Neural crest cell (in vitro differentiated cells): ENCODE measurements around the gene APOBEC3H. TPM values are rescaled to one million over a fixed set of nuclear protein-coding genes. Genes with fewer than 3 reads are reported as not detected.

ENCODE experiments used
- DNase-seq: peaks from one replicate; pipeline ENCODE4 v3.0.0; 2021; ENCODE audit warnings: low read depth, mixed read lengths, low spot score
- H3K27ac Mint-ChIP-seq: one replicate; pipeline ENCODE4 v1.8.0; 2021; ENCODE audit warnings: mild to moderate bottlenecking, mixed read lengths; ENCODE audit not compliant: unreplicated experiment
- H3K27me3 Mint-ChIP-seq: 2 replicates; pipeline ENCODE4 v1.8.0; 2021; ENCODE audit warnings: low read depth, mild to moderate bottlenecking, mixed read lengths
- H3K36me3 Mint-ChIP-seq: 2 replicates; pipeline ENCODE4 v1.8.0; 2021; ENCODE audit warnings: low read depth, mild to moderate bottlenecking, mixed read lengths
- H3K4me1 Mint-ChIP-seq: 2 replicates; pipeline ENCODE4 v1.8.0; 2021; ENCODE audit warnings: mixed read lengths
- H3K4me3 Mint-ChIP-seq: one replicate; pipeline ENCODE4 v1.8.0; 2021; ENCODE audit warnings: mild to moderate bottlenecking, mixed read lengths
- H3K9me3 Mint-ChIP-seq: 2 replicates; pipeline ENCODE4 v1.8.0; 2021; ENCODE audit warnings: mixed read lengths
- total RNA-seq: library from RNA; stranded (reverse); gene quantifications from 2 replicates; pipeline ENCODE4 v1.2.1, GENCODE V29; 2021
- TF ChIP-seq, protein P1 (sequence below): fragments of 200-600 bp; sonication (generic); conservative IDR thresholded peaks from 2 replicates; pipeline ENCODE4 v1.5.0; 2021; ENCODE audit warnings: antibody characterized with exemption, mild to moderate bottlenecking

APOBEC3H gene
- total RNA-seq, 1 donor from 2014 or later, result not detected

DNA sequence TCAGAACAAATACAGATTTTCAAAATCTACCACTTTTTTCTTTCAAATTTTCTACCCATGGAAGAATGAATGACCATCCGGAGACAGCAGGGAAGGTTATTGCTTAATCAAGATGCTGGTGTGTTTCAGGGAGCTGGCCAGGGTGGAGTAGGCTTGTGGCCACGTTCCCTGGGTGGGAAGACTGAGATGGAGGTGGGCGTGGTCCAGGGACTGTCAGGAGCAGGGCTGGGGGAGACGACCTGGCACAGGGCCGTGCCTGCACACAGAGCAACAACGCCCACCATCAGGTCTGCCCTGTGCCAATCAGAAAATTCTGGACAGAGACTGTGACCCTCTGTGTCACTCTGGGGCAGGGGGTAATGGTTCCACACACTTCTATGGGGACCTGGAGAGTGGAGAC, 7.1 kb upstream of the APOBEC3H start:
- DNase-seq, result no peak
- TF ChIP-seq, protein P1, sequence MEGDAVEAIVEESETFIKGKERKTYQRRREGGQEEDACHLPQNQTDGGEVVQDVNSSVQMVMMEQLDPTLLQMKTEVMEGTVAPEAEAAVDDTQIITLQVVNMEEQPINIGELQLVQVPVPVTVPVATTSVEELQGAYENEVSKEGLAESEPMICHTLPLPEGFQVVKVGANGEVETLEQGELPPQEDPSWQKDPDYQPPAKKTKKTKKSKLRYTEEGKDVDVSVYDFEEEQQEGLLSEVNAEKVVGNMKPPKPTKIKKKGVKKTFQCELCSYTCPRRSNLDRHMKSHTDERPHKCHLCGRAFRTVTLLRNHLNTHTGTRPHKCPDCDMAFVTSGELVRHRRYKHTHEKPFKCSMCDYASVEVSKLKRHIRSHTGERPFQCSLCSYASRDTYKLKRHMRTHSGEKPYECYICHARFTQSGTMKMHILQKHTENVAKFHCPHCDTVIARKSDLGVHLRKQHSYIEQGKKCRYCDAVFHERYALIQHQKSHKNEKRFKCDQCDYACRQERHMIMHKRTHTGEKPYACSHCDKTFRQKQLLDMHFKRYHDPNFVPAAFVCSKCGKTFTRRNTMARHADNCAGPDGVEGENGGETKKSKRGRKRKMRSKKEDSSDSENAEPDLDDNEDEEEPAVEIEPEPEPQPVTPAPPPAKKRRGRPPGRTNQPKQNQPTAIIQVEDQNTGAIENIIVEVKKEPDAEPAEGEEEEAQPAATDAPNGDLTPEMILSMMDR, result no peak
- H3K27me3 Mint-ChIP-seq, result no peaks in the 10 kb centered on the region
- no peaks in the 10 kb centered on the region for H3K36me3 Mint-ChIP-seq
- H3K27ac Mint-ChIP-seq, result no peak overlapping the region
- H3K4me3 Mint-ChIP-seq, result no peak overlapping the region
- peaks cover 19% of the 10 kb centered on the region for H3K4me1 Mint-ChIP-seq
- no peaks in the 10 kb centered on the region for H3K9me3 Mint-ChIP-seq

DNA sequence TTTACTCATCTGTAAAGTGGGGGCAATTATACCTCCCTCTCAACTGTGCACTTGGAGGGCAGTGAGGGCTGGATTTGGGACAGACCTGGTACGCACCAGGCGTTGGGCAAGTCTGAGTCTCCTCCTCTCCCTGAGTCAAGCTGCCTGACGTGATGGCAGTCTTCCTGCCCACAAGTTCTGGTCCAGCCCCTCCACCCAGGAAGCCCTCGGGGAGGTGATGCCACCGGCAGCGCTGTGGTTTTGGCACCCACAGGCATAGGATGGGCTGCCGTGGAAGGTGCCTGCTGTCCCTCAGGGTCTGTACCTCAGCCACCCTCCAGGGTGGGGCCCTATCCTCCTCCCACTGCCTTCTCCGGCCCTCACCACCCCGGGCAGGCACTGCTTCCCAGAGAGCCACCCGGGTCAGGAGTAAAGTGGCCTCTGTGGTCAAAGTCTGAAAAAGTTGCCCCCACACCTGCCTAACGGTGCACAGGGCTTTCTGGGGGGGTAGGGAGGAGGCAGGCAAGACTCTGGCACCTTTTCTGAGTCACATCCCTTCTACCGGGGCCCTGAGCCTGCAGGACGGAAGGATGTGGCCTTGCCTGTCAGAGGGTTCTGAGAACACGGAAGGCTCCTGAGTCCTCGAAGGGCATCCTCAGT, 6.5 kb upstream of the APOBEC3H start:
- TF ChIP-seq, protein P1, result no peak
- DNase-seq, result no peak
- Mint-ChIP-seq H3K36me3 (no peaks in the 10 kb centered on the region), H3K4me3 (no peak overlapping the region), H3K4me1 (peaks cover 19% of the 10 kb centered on the region), H3K9me3 (no peaks in the 10 kb centered on the region), H3K27ac (no peak overlapping the region), H3K27me3 (no peaks in the 10 kb centered on the region)

DNA sequence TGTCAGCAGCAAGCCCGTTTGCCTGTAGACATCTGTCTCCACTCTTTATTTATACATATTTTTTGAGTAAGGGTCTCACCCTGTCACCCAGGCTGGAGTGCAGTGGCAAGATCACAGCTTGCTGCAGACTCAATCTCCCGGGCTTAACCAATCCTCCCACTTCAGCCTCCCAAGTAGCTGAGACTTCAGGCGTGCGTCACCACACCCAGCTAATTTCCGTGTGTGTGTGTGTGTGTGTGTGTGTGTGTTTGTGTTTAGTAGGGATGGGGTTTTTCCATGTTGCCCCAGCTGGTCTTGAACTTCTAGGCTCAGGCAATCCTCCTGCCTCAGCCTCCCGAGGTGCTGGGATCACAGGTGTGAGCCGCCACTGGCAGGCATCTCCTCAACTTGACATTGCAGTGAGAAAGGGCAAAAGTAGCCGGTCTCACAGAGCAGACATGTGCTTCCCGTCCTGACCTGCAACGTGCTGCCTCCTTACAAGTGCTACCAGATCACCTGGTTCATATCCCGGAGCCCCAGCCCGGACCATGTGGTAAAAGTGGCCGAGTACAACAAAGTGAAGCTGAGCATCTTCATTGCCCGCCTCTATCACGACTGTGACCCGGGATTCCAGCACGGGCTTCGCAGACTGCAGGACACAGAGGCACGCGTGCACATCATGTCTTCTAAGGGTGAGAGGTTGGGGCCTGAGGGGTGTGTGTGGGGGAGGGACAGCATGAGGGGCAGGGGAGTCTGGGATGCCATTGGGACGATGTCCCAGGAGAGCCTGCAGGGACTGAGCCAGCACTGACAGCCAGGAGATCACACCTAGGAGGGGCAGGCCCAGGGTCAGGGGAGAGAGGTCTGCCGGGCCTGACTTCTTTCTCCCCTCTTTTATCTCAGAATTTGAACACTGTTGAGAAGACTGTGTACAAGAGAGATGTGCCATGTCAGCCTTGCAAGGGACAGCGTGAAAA, 5.6 kb upstream of the APOBEC3H start:
- Mint-ChIP-seq H3K4me1 (peaks cover 16% of the 10 kb centered on the region), H3K27me3 (no peaks in the 10 kb centered on the region), H3K36me3 (no peaks in the 10 kb centered on the region), H3K9me3 (no peaks in the 10 kb centered on the region), H3K27ac (no peak overlapping the region), H3K4me3 (no peak overlapping the region)
- DNase-seq, result no peak
- TF ChIP-seq, protein P1, result no peak

DNA sequence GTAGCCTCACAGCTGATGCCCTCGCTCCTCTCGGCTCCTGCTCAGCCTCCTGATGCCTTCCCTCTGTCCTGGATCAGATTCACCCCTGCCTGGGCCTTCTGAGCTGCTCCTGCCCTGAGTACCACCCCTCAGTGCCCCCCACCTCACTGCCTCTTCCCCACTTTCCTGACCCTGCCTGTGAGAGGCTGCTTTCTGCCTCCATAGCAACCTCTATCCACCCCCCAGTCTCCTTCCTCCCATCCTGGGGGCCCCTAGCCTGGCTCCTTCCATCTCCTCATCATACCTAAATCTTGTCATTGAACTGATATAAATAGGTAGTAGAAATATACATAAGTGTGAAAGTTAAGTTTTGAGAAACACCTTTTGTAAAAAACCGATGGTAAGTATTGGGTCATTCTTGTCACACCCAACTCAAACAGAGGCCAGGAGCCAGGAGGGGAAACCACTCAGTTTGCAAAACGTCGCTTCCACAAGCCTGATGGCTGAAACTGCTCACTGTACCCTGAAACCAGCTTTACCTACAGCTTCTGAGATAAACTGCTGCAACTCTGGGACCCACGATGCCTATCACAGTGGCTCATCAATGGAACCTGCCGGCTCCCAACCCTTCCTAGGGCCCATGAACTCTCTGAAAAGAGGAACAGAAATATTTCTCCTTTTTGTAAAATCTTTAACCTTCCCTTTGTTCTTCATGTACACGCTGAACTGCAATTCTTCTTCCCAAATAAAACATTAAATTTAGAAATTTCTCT, 4.8 kb upstream of the APOBEC3H start:
- no peak for DNase-seq
- Mint-ChIP-seq H3K27me3 (no peaks in the 10 kb centered on the region), H3K36me3 (no peaks in the 10 kb centered on the region), H3K4me3 (no peak overlapping the region), H3K9me3 (no peaks in the 10 kb centered on the region), H3K27ac (no peak overlapping the region), H3K4me1 (peaks cover 13% of the 10 kb centered on the region)
- TF ChIP-seq, protein P1, result no peak

DNA sequence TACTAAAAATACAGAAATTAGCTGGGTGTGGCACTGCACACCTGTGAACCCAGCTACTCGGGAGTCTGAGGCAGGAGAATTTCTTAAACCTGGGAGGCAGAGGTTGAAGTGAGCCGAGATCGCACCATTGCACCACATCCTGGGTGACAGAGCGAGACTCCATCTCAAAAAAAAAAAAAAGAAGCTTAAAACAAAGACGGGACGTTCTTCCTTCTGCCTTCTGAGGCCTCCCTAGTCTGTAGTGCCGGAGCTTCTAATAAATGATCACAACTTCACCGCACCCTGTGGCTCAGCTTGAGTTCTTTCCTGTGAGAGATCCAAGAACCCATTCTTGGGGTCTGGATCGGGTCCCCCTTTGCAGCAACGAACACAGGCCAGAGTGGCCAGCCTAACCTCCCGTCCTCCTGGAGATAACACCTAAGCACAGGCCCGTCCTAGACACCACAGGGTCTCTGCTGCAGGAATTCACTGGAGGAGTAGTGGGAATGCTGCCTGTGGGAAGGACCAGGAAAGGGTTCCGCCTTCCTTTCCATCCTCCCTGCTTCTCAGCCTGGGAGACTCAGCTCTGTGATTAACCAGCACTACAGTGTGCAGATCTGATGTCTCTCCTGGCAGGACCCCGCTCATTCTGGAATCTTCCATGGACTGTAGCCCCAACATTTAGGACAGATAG, 2.2 kb upstream of the APOBEC3H start:
- Mint-ChIP-seq H3K36me3 (no peaks in the 10 kb centered on the region), H3K4me3 (no peak overlapping the region), H3K9me3 (no peaks in the 10 kb centered on the region), H3K4me1 (peaks cover 6% of the 10 kb centered on the region), H3K27me3 (no peaks in the 10 kb centered on the region), H3K27ac (no peak overlapping the region)
- no peak for DNase-seq
- TF ChIP-seq, protein P1, result no peak
